K562 (cell line): ENCODE data around the gene GJC2. TPM values are rescaled to one million over a fixed set of nuclear protein-coding genes. Genes with fewer than 3 reads are reported as not detected.

Experiments
- CCAR2 ChIP-seq: fragments of 200-400 bp; formaldehyde crosslinking; IDR thresholded peaks from 2 replicates; pipeline ENCODE4 v1.6.1; 2017; ENCODE audit warnings: mild to moderate bottlenecking, low read depth, low read length
- ETV5 ChIP-seq: sonication (generic); formaldehyde crosslinking; IDR thresholded peaks from 2 replicates; pipeline ENCODE4 v1.4.0; 2020; ENCODE audit warnings: low read depth, mild to moderate bottlenecking, missing genetic modification reagents
- HNRNPLL ChIP-seq: fragments of 200-400 bp; formaldehyde crosslinking; IDR thresholded peaks from 2 replicates; pipeline ENCODE4 v1.6.1; 2017; ENCODE audit warnings: low read length, low read depth, mild to moderate bottlenecking; ENCODE audit not compliant: poor library complexity, severe bottlenecking
- MAFG ChIP-seq: fragments of 450-650 bp; conservative IDR thresholded peaks from 2 replicates; pipeline ENCODE4 v1.6.1; 2016; ENCODE audit warnings: missing genetic modification characterization, missing compliant biosample characterization
- NFYB ChIP-seq: IDR thresholded peaks from 2 replicates; pipeline ENCODE4 v1.6.1; 2011; ENCODE audit warnings: mild to moderate bottlenecking, moderate library complexity; ENCODE audit not compliant: insufficient read length; ENCODE audit errors: extremely low read depth
- polyA plus RNA-seq, 8 experiments: library from polyadenylated mRNA; depleted of rRNA in 4 of 8; stranded (reverse) in 5 of 8; unstranded in 3 of 8; fragments of >200 nt; fragmentation: Nextera tagmentation in 2 of 8; fragmentation: Illumina TruSeq in 1 of 8; extraction: Ambion mirVana in 2 of 8; extraction: Trizol in 1 of 8; gene quantifications; 2 replicates each; pipeline versions ENCODE4 v1.2.1 to v1.2.3, GENCODE V29; 2011 to 2014; ENCODE audit warnings: inconsistent platforms in 1 of 8, missing spikeins in 1 of 8
- total RNA-seq, 7 experiments: library from RNA; depleted of rRNA in 6 of 7; stranded (reverse); fragments of >200 nt in 6 of 7; fragmentation: Illumina TruSeq in 2 of 7; extraction: Trizol in 2 of 7; gene quantifications; 2 replicates each; pipeline versions ENCODE4 v1.2.1 to v1.2.3, GENCODE V29; 2011 to 2021; ENCODE audit warnings: low replicate concordance in 1 of 7
- TF ChIP-seq, protein P1 (sequence below): sonication (generic); formaldehyde crosslinking; IDR thresholded peaks from 2 replicates; pipeline ENCODE4 v1.8.0; 2022; ENCODE audit warnings: mild to moderate bottlenecking, low read depth, missing genetic modification reagents
- TF ChIP-seq, protein P2 (sequence below), 2 experiments: fragments of 450-650 bp; IDR thresholded peaks; 2 replicates each; pipeline ENCODE4 v1.6.1; 2018; ENCODE audit warnings: mild to moderate bottlenecking in 2 of 2, low read depth in 1 of 2; ENCODE audit not compliant: partially characterized antibody in 2 of 2
- TF ChIP-seq, protein P3 (sequence below): IDR thresholded peaks from 3 replicates; pipeline ENCODE4 v1.6.1; 2011; ENCODE audit warnings: borderline replicate concordance, mild to moderate bottlenecking, moderate library complexity; ENCODE audit not compliant: insufficient read length; ENCODE audit errors: extremely low read depth
- TF ChIP-seq, protein P4 (sequence below): fragments of 450-650 bp; formaldehyde crosslinking; IDR thresholded peaks from 2 replicates; pipeline ENCODE4 v1.4.0; 2022; ENCODE audit warnings: missing genetic modification characterization
- TF ChIP-seq, protein P5 (sequence below): sonication (generic); formaldehyde crosslinking; IDR thresholded peaks from 2 replicates; pipeline ENCODE4 v1.8.1; 2022; ENCODE audit warnings: missing genetic modification reagents
- TF ChIP-seq, protein P6 (sequence below): fragments of 250-450 bp; sonication (Bioruptor Pico); IDR thresholded peaks from 2 replicates; pipeline ENCODE4 v1.8.0; 2021; ENCODE audit warnings: moderate library complexity, mild to moderate bottlenecking, inconsistent platforms

Gene GJC2
- total and polyA plus RNA-seq, 9 of the 15 experiments (the other 6 are each of a cell fraction or from before 2014, with no cell fraction given) = 0.03 to 0.62 (median 0.11) TPM; not detected in 2

DNA sequence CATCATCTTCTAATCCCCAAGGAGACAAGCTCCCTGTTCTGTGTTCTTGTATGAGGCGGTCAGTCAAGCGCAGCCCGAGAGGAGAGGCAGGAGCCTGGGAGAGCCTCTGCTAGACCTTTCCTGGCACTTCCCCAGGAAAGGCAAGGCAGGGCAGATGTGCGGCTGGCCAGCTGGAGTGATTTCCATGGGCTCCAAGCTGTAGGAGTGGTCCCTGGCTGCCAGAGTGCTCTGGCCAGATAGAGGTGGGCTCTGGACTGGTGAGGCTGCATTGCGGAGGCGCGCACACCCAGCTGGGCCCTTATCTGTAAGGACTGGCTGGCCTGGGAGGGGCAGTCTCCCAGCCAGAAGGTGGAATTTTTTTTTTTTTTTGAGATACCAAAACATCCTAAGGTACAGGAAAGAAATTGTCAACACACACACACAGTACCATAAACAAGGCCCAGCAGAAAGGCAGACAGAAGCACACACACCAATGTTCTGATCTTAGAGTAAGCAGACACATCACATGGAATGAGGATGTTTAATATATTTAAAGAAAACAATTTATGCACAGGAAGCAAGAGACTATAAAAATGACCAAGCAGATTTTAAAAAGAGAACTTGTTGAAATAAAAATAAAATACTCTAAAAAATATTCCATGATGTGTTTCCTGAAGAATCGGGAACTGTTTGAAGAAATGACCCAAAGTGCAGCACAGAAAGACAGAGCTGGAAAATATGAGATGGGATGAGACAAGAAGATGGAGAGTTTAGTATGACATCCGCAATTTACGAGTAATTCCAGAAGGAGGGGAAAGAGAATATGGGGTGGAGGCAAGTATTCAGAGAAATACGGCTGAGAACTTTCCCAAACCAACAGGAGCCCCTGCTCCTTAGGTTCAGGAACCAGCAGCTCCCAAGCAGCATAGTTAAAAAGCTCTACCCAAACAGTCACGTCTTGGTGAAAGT, 29.3 kb downstream of the GJC2 start (continued):
- TF ChIP-seq, protein P1, sequence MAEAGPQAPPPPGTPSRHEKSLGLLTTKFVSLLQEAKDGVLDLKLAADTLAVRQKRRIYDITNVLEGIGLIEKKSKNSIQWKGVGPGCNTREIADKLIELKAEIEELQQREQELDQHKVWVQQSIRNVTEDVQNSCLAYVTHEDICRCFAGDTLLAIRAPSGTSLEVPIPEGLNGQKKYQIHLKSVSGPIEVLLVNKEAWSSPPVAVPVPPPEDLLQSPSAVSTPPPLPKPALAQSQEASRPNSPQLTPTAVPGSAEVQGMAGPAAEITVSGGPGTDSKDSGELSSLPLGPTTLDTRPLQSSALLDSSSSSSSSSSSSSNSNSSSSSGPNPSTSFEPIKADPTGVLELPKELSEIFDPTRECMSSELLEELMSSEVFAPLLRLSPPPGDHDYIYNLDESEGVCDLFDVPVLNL = no peak
- TF ChIP-seq MAFG (tag) (no peak), HNRNPLL (no peak), ETV5 (CRISPR knock-in tag) (no peak), NFYB (no peak), CCAR2 (no peak)
- TF ChIP-seq, protein P2, sequence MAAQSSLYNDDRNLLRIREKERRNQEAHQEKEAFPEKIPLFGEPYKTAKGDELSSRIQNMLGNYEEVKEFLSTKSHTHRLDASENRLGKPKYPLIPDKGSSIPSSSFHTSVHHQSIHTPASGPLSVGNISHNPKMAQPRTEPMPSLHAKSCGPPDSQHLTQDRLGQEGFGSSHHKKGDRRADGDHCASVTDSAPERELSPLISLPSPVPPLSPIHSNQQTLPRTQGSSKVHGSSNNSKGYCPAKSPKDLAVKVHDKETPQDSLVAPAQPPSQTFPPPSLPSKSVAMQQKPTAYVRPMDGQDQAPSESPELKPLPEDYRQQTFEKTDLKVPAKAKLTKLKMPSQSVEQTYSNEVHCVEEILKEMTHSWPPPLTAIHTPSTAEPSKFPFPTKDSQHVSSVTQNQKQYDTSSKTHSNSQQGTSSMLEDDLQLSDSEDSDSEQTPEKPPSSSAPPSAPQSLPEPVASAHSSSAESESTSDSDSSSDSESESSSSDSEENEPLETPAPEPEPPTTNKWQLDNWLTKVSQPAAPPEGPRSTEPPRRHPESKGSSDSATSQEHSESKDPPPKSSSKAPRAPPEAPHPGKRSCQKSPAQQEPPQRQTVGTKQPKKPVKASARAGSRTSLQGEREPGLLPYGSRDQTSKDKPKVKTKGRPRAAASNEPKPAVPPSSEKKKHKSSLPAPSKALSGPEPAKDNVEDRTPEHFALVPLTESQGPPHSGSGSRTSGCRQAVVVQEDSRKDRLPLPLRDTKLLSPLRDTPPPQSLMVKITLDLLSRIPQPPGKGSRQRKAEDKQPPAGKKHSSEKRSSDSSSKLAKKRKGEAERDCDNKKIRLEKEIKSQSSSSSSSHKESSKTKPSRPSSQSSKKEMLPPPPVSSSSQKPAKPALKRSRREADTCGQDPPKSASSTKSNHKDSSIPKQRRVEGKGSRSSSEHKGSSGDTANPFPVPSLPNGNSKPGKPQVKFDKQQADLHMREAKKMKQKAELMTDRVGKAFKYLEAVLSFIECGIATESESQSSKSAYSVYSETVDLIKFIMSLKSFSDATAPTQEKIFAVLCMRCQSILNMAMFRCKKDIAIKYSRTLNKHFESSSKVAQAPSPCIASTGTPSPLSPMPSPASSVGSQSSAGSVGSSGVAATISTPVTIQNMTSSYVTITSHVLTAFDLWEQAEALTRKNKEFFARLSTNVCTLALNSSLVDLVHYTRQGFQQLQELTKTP (IDR thresholded peaks at IDR 0.05; ENCODE audit: low read depth in 1 of 2, partially characterized antibody in 2 of 2) = peak in 1 of 2 experiments; percentile 52
- TF ChIP-seq, protein P3, sequence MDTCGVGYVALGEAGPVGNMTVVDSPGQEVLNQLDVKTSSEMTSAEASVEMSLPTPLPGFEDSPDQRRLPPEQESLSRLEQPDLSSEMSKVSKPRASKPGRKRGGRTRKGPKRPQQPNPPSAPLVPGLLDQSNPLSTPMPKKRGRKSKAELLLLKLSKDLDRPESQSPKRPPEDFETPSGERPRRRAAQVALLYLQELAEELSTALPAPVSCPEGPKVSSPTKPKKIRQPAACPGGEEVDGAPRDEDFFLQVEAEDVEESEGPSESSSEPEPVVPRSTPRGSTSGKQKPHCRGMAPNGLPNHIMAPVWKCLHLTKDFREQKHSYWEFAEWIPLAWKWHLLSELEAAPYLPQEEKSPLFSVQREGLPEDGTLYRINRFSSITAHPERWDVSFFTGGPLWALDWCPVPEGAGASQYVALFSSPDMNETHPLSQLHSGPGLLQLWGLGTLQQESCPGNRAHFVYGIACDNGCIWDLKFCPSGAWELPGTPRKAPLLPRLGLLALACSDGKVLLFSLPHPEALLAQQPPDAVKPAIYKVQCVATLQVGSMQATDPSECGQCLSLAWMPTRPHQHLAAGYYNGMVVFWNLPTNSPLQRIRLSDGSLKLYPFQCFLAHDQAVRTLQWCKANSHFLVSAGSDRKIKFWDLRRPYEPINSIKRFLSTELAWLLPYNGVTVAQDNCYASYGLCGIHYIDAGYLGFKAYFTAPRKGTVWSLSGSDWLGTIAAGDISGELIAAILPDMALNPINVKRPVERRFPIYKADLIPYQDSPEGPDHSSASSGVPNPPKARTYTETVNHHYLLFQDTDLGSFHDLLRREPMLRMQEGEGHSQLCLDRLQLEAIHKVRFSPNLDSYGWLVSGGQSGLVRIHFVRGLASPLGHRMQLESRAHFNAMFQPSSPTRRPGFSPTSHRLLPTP = no peak
- TF ChIP-seq, protein P4, sequence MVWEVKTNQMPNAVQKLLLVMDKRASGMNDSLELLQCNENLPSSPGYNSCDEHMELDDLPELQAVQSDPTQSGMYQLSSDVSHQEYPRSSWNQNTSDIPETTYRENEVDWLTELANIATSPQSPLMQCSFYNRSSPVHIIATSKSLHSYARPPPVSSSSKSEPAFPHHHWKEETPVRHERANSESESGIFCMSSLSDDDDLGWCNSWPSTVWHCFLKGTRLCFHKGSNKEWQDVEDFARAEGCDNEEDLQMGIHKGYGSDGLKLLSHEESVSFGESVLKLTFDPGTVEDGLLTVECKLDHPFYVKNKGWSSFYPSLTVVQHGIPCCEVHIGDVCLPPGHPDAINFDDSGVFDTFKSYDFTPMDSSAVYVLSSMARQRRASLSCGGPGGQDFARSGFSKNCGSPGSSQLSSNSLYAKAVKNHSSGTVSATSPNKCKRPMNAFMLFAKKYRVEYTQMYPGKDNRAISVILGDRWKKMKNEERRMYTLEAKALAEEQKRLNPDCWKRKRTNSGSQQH (CRISPR knock-in tag) = no peak
- TF ChIP-seq, protein P5, sequence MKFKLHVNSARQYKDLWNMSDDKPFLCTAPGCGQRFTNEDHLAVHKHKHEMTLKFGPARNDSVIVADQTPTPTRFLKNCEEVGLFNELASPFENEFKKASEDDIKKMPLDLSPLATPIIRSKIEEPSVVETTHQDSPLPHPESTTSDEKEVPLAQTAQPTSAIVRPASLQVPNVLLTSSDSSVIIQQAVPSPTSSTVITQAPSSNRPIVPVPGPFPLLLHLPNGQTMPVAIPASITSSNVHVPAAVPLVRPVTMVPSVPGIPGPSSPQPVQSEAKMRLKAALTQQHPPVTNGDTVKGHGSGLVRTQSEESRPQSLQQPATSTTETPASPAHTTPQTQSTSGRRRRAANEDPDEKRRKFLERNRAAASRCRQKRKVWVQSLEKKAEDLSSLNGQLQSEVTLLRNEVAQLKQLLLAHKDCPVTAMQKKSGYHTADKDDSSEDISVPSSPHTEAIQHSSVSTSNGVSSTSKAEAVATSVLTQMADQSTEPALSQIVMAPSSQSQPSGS (CRISPR knock-in tag) = no peak
- TF ChIP-seq, protein P6, sequence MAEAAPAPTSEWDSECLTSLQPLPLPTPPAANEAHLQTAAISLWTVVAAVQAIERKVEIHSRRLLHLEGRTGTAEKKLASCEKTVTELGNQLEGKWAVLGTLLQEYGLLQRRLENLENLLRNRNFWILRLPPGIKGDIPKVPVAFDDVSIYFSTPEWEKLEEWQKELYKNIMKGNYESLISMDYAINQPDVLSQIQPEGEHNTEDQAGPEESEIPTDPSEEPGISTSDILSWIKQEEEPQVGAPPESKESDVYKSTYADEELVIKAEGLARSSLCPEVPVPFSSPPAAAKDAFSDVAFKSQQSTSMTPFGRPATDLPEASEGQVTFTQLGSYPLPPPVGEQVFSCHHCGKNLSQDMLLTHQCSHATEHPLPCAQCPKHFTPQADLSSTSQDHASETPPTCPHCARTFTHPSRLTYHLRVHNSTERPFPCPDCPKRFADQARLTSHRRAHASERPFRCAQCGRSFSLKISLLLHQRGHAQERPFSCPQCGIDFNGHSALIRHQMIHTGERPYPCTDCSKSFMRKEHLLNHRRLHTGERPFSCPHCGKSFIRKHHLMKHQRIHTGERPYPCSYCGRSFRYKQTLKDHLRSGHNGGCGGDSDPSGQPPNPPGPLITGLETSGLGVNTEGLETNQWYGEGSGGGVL (CRISPR knock-in tag) = no peak
